Prostate gland (tissue), 2 donors: ENCODE measurements around the gene NAP1L4. TPM values are rescaled to one million over a fixed set of nuclear protein-coding genes. Genes with fewer than 3 reads are reported as not detected.

Experiments used
- DNase-seq: peaks from one replicate; pipeline ENCODE4 v3.0.0-alpha.2; 2019; ENCODE audit warnings: low spot score
- H3K27ac ChIP-seq, 2 donors: fragments of 200-600 bp; sonication (generic); 2 replicates each; pipeline ENCODE4 v1.5.1; 2017 to 2019
- H3K27me3 ChIP-seq: fragments of 200-600 bp; sonication (generic); replicated peaks from 2 replicates; pipeline ENCODE4 v1.5.1; 2019; ENCODE audit not compliant: insufficient read depth
- H3K36me3 ChIP-seq, 2 donors: fragments of 200-600 bp; sonication (generic); 1 replicate in 1 of 2; 2 replicates in 1 of 2; pipeline versions ENCODE4 v1.5.1 to v1.8.1; 2017 to 2019
- H3K4me1 ChIP-seq: fragments of 200-600 bp; sonication (generic); replicated peaks from 2 replicates; pipeline ENCODE4 v1.5.1; 2019
- H3K4me3 ChIP-seq, 2 donors: fragments of 200-600 bp; sonication (generic); 2 replicates each; pipeline ENCODE4 v1.5.1; 2017 to 2019
- H3K9me3 ChIP-seq: fragments of 200-600 bp; sonication (generic); 2 replicates; pipeline ENCODE4 v1.5.1; 2017
- POLR2A ChIP-seq: fragments of 450-650 bp; IDR thresholded peaks from one replicate; pipeline ENCODE4 v1.6.1; 2016; ENCODE audit warnings: antibody characterized with exemption, mild to moderate bottlenecking
- POLR2AphosphoS5 ChIP-seq: sonication (generic); formaldehyde crosslinking; IDR thresholded peaks from one replicate; pipeline ENCODE4 v1.6.1; 2017; ENCODE audit warnings: antibody characterized with exemption
- WGBS: methylation state at CpG from one replicate; pipeline ENCODE4 v1.1.5; 2018; 5-methylcytosine and 5-hydroxymethylcytosine counted together
- intact Hi-C: fragments of 100-400 bp; cut with DNase I; formaldehyde crosslinking; loops from one replicate; pipeline ENCODE4 v1.14.2; 2022
- total RNA-seq, 2 donors: library from RNA; depleted of rRNA; stranded (reverse); fragments of >200 nt; gene quantifications; one replicate each; pipeline ENCODE4 v1.1.0, GENCODE V29; 2016
- TF ChIP-seq, protein P1 (sequence below), 4 experiments: fragments of 200-600 bp in 2 of 4; fragments of 450-650 bp in 2 of 4; sonication (generic) in 2 of 4; IDR thresholded peaks; 1 replicate in 3 of 4; 2 replicates in 1 of 4; pipeline ENCODE4 v1.5.1; 2016 to 2019; ENCODE audit warnings: antibody characterized with exemption in 4 of 4, mild to moderate bottlenecking in 2 of 4, moderate library complexity in 2 of 4

NAP1L4 gene
- total RNA-seq, 2 donors from 2014 or later: 103 to 131 TPM

DNA sequence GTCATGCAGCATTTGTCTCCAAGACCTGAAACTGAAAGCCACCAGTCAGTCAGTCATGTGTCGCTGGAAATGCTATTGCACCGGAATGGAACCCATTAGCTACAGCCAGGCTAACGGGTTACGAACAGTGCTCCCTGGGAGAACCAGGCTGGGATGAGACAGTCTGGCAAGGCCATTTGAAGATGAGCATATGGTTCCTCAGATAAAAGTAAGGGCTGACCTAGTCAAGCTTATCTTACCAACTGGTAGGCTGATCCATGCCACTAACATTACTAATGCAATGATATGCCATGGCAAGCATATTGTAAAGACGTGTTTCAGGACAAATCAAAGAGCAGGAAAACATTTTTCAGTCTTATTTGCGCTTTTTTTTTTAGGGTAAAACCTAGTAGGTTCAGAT lies 28.4 kb downstream of the NAP1L4 start:
- Histone ChIP-seq H3K27me3 (no peaks in the 10 kb centered on the region), H3K4me3 (no peak overlapping the region), H3K36me3 (no peaks in the 10 kb centered on the region), H3K9me3 (no peaks in the 10 kb centered on the region), H3K27ac (no peak overlapping the region), H3K4me1 (no peaks in the 10 kb centered on the region)
- DNase-seq: no peak
- 92% methylated on average over 6 of the region's 6 CpGs for WGBS
- TF ChIP-seq POLR2AphosphoS5 (no peak), POLR2A (no peak)
- TF ChIP-seq, protein P1, sequence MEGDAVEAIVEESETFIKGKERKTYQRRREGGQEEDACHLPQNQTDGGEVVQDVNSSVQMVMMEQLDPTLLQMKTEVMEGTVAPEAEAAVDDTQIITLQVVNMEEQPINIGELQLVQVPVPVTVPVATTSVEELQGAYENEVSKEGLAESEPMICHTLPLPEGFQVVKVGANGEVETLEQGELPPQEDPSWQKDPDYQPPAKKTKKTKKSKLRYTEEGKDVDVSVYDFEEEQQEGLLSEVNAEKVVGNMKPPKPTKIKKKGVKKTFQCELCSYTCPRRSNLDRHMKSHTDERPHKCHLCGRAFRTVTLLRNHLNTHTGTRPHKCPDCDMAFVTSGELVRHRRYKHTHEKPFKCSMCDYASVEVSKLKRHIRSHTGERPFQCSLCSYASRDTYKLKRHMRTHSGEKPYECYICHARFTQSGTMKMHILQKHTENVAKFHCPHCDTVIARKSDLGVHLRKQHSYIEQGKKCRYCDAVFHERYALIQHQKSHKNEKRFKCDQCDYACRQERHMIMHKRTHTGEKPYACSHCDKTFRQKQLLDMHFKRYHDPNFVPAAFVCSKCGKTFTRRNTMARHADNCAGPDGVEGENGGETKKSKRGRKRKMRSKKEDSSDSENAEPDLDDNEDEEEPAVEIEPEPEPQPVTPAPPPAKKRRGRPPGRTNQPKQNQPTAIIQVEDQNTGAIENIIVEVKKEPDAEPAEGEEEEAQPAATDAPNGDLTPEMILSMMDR (IDR thresholded peaks at IDR 0.05): no peak
- intact Hi-C loops: no loop called here

DNA sequence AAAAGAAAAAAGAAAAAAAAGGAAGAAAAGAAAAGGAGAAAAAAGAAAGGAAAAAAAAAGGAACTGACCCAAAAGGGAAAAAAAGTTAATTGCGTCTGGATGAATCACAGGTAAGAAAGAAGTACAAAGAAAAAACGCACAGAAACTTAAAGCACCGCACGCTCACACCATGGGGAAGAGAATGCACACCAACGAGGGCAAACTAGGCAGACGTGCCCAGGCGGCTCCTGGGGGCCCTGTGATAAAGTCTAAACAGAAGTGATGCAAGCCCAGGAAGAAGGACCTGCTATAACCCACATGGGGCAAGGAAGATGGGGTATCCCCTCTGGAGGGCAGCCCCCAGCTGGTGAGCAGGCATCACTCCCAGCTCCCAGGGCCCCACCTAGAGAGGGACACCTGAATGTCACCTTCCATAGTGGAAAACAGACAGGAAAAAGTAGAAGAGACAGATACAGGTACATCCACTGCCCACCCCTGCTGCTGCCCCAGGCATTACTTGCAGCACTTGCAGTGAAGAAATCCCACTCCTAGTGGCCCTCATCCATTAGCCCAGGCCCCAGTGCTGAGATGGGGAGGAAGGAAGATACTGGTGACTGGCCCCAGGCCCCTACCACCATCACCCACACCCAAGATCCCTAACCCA lies 28.9 kb downstream of the NAP1L4 start:
- 74% methylated on average over 7 of the region's 7 CpGs for WGBS
- TF ChIP-seq, protein P1 (IDR thresholded peaks at IDR 0.05): no peak
- TF ChIP-seq POLR2AphosphoS5 (no peak), POLR2A (no peak)
- Histone ChIP-seq H3K36me3 (peaks cover 0 to 1% of the 10 kb centered on the region in 2 donors), H3K4me3 (no peak overlapping the region), H3K27me3 (no peaks in the 10 kb centered on the region), H3K9me3 (no peaks in the 10 kb centered on the region), H3K27ac (no peak overlapping the region), H3K4me1 (no peaks in the 10 kb centered on the region)
- intact Hi-C loops: no loop called here
- DNase-seq: no peak

DNA sequence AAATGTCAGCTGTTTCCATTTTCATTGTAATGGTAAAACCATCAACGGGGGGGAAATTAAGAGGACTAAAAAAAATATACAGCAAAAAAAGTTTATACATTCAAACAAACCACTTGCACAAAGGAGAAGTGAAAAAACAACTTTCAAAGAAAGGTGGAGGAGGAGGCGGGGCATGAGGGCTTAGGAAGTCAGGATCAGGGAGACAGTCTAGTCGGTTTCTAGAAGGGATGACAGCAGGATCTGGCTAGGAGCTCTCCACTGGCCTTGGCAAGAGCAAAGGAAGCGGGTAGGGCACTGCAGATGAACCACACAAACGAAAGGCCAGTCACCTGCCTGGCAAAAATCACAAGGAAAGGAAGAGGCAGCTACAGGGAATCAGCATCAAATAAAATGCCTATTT lies 31.0 kb downstream of the NAP1L4 start:
- H3K4me1 ChIP-seq: no peaks in the 10 kb centered on the region
- H3K9me3 ChIP-seq: no peaks in the 10 kb centered on the region
- no peaks in the 10 kb centered on the region for H3K27me3 ChIP-seq
- no peak for DNase-seq
- TF ChIP-seq POLR2AphosphoS5 (no peak), POLR2A (no peak)
- TF ChIP-seq, protein P1 (IDR thresholded peaks at IDR 0.05): no peak
- H3K36me3 ChIP-seq: peaks cover 0 to 7% of the 10 kb centered on the region in 2 donors
- WGBS: 73% methylated on average over 5 of the region's 5 CpGs
- H3K4me3 ChIP-seq: no peak overlapping the region
- H3K27ac ChIP-seq: no peak overlapping the region
- intact Hi-C loops: no loop called here

DNA sequence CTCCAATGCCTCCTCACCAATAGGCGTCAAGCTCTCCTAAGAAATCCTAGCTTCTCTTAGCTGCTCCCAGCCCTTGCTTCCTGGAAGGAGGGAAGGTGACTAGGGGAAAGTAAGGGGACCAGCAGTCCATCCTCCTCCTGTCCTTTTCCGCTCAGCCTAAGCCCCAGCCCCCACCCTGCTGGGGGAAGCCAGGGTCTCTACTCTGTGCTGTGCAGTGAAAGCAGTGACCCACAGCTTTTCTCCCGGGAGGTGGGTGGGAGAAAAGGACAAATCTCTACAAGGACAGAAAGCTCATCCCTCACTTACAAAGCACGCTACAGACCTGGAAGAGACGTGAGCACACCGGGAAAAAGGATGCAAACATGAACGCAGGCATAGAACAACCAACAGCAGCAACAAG lies 32.0 kb downstream of the NAP1L4 start:
- no peak for DNase-seq
- WGBS: 95% methylated on average over 7 of the region's 7 CpGs
- intact Hi-C loops: no loop called here
- Histone ChIP-seq H3K36me3 (peaks cover 0 to 7% of the 10 kb centered on the region in 2 donors), H3K4me3 (no peak overlapping the region), H3K9me3 (no peaks in the 10 kb centered on the region), H3K27me3 (no peaks in the 10 kb centered on the region), H3K27ac (no peak overlapping the region), H3K4me1 (no peaks in the 10 kb centered on the region)
- TF ChIP-seq POLR2A (no peak), POLR2AphosphoS5 (no peak)
- TF ChIP-seq, protein P1 (IDR thresholded peaks at IDR 0.05): no peak

DNA sequence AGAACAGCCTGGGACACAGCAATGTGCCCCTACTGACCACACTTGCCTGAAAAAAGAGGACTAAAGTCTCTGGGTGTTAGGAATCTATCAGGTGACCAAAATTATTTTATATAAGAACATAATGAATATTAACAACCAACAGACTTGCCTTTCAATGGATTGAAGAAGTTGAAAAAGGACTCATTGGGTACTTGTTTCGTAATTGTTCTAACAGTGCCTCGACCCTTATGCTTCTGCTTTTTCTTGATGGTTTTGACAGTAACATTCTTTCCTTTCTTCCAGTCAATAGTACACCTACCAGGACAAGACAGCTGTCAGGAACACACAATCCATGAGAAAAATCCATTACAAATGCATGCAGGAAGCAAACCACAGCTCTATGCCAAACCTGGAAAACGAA lies 33.9 kb downstream of the NAP1L4 start:
- DNase-seq: no peak
- H3K36me3 ChIP-seq: peaks cover 0 to 14% of the 10 kb centered on the region in 2 donors
- no peaks in the 10 kb centered on the region for H3K9me3 ChIP-seq
- no peaks in the 10 kb centered on the region for H3K4me1 ChIP-seq
- TF ChIP-seq POLR2AphosphoS5: no peak
- no peak for TF ChIP-seq POLR2A
- TF ChIP-seq, protein P1 (IDR thresholded peaks at IDR 0.05): no peak
- 72% methylated on average over 3 of the region's 3 CpGs for WGBS
- no peaks in the 10 kb centered on the region for H3K27me3 ChIP-seq
- intact Hi-C loops: no loop called here
- no peak overlapping the region for H3K27ac ChIP-seq
- no peak overlapping the region for H3K4me3 ChIP-seq
